ENCODE measurements around the gene COL5A1.
"Not testable (repeated sequence)": the region's sequence is repeated elsewhere in the genome, so short reads cannot be mapped to it uniquely, and the experiment has no call there.

COL5A1 gene

DNA sequence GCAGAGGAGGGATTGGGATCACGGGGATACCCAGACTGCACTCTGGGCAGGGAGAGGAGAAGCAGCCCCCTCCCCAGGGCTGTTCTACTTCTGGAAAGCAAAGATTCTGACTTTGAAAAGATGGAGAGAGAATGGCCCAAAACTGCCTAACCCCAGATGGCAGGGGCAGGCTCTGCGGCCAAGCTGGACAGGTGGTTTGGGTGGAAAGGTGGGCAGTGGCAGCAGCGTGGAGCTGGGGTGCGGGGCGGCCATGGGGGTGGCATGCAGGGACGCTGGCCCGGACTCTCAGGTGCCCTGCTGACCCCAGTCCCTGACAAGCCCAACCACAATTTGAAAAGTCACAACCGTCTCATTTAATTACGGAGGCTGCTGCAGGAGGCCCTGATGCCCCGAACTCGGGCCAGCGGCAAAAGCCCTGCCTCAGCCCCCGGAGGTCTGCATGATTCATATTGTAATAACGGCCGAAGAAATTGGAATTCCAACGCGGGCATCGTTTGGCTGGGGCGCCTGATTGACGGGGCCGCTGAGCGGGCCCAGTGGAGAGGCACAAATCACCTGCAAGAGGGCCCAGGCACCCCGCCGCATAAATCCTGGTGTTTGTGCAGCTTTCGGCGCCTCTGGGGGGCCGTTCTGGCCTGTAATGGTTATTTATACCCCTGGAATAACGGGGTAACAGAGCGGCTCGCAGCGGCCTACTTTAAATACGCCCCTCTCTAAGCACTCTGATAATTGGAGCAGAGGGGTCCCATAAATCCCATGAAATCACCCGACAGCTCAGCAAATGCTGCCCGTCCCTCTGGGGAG, 197.2 kb downstream of the COL5A1 start:
- no peak for DNase-seq
- ATAC-seq: no peak

DNA sequence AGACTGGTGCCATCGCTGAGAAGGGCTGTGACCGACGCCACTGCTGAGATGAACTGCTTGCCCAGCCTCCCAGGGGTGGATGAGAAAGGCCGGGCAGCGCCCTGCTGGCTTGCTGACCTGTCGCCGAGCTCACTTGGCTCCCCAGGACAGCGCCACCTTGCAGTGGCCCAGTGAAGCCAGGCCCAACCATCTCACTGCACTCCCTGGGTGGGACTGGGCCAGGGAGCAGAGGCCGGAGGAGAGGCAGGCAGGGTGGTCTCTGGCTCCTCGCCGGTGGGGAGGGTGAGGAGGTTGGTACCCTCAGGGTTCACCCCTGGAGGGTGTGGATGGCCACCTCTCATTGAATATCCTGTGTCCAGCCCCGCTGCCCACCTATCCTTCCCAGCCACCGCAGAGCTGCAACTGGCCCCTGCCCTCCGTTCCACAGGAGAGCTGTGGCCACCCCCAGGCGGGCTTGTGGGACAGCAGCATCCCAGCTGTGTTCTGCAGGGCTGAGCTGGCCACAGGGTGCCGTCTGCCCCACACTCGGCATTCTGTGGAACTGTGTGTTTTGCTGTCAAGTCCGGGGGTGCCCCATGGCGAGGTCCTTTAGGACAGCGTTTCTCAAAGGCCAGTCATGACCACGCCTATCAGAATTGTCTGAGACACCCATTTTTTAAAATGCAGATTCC, 198.0 kb downstream of the COL5A1 start:
- ATAC-seq (no peak), DNase-seq (no peak)

DNA sequence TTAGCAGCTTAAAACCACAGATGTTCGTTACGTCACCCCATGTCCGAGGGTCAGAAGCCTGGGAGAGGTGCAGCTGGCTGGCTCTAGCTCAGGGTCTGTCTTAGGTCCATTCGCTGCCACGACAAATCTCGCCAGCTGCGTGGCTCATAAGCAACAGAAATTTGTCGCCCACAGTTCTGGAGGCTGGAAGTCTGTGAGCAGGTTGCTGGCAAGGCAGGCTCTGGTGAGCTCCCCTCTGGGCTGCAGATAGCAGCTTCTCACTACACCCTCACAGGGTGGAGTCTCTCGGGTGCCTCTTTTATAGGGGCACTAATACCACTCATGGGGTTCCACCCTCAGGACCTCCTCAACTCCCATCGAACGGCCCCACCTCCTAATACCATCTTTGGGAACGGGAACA, 198.9 kb downstream of the COL5A1 start:
- ATAC-seq: no peak
- DNase-seq: no peak

DNA sequence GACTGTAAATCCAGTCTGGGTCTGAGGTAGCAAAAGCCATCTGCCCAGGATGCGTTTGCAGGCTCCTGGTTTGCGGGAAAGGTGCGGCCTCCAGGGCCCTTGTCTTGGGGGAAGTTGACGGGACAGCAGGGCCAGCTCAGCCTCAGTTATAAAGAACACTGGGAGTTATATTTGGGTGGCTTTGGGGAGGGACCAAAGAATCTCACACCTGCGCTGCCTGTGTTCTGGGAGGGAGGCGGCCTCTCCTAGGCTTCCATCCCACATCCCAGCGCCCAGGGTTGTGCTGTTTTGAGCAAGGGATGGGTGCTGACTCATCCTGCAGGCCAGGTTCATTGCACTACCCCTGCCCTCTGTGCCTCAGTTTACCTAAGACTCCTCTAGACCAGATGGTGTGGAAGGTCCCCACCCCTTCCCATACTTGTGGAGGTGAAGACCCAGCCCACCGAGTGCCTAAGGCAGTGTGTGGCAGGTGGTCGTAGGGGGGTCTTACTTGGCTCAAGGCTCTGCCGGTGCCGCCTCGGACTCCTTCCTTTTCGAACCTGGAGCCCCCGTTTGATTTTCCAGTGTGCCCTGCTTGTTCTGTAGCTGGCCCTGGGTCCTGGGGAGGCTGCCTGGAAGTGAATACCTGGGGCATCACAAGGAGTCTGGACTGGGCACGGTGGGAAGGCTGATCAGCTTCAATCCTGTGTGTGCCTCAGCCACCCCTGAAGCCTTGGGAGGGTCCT, 199.7 kb downstream of the COL5A1 start:
- DNase-seq: no peak
- ATAC-seq: no peak

DNA sequence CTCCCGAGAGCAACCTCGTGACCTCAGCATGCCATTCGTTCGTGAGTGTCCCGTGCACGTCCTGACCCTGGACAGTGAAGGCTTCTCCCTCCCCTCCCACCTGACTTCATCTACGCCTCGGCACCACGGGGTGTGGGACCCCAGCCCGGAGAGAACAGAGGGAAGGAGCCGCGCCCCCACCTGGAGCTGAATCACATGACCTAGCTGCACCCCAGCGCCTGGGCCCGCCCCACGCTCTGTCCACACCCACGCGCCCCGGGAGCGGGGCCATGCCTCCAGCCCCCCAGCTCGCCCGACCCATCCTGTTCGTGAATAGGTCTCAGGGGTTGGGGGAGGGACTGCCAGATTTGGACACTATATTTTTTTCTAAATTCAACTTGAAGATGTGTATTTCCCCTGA, 200.7 kb downstream of the COL5A1 start:
- DNase-seq (no peak), ATAC-seq (no peak)

DNA sequence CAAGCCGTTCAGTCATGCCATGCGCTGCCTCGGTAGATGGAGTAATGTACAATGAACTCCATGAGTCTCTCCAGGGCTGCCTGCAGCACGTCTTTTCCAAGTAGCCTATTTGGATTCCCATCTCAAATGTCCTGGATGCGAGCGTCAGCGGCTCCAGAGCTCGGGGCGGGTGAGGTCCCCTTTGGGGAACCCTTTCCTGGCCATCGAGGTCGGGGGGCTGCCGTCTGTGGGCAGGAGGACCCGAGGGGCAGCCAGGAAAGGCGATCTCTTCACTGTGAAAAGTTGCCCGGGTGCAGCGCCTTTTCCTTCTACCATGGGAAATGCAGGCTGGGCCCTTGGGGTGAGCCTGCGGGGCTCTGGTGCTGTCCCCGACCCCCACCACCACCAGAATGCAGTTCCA, 202.1 kb downstream of the COL5A1 start:
- ATAC-seq (no peak), DNase-seq (no peak)

DNA sequence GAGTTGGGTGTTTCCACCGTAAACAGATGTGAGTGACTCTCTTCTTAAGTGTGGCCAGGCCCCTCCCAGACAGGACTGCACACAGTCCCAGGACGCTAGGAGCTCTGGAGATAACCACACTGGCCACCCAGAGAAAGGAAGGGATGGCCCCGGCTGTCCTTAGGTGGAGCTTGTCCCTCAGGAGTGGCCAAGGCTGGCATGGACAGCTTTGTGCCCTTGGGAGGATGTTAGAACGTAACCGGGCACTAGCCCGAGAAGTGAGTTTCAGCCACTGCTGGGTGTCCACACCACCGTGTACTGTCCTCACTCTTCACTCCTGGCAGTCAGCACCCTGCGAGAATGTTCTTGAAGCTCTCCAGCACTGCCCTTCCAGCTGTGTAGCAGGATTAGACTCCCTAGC, 203.2 kb downstream of the COL5A1 start:
- no peak for DNase-seq
- peak; percentile 19 for ATAC-seq

DNA sequence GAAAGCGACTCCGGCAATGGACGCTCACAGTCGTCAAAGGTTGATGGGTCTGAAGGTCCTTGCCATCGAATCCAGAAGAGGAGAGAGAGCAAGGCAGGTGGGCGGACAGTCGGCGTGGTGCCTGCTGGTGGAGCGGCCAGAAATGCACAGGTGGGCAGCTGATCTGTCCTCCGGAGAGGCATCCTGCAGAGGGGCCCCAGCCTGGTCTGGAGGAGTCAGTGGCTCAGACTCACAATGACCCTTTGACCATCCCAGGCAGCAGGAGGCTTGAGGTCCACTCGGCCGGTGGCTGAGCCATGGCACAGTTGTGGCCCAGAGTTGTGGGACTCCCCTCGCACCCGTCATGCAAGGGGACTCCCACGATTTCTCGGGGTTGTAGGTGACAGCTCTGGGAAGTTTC, 204.6 kb downstream of the COL5A1 start:
- no peak for ATAC-seq
- DNase-seq: no peak

DNA sequence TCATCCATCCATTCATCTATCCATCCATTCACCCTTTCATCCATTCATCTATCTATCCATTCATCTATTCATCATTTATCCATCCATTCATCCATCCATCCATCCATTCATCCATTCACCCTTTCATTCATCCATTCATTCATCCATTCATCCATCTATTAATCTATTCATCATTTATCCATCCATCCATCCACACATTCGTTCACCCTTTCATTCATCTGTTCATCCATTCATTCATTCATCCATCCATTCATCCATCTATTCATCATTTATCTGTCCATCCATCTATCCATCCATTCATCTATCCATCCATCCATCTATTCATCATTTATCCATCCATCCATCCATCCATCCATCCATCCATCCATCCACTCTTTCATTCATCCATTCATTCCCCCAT, 205.1 kb downstream of the COL5A1 start:
- ATAC-seq: no peak
- DNase-seq: no peak

DNA sequence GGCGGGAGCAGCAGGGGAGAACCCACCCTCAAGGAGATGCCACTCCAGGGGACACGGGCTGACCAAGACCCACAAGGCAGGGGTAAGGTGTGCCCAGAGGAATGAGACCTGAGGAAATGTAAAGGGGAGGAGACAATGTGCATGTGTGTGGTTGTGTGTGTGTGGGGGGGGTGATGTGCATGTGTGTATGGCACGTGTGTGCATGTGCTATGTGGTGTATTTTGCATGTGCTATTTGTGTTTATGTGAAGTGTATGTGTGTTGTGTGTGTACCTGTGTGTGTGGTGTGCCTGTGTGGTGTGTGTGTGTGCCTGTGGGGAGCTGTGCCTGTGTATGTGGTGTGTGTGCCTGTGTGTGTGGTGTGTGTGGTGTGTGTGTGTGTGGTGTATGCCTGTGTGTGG, 205.5 kb downstream of the COL5A1 start:
- DNase-seq: no peak
- ATAC-seq: no peak

DNA sequence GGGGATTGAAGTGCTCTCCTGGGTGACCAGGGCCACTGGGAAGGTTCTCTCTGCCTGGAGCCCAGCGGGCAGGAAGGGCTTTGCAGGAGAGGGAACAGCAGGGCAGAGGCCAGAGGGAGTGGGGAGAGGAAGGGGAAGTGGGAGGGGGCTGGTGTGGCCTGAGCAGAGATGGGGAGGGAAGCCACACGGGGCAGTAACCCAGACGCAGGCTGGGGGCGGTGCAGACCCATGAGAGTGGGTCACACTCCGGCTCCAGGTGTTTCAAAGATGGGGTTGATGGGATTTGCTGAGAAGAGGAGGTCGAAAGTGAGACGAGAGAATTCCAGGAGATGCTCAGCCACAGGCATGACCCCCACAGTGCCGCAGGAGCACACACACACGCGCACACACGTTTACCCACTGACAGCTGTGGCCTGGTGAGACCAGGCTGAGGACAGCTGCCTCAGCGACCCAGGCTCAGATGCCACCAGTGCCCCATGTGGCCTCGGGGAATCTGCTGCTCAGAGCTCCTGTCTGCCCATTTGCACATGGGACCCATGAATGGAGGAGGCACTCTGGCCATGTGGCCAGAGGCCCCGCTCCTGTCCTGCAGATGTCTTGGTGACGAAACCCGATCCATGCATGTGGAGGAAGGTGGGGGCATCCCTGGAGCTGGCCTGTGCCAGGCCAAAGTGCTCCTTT, 206.3 kb downstream of the COL5A1 start:
- ATAC-seq: no peak
- no peak for DNase-seq

DNA sequence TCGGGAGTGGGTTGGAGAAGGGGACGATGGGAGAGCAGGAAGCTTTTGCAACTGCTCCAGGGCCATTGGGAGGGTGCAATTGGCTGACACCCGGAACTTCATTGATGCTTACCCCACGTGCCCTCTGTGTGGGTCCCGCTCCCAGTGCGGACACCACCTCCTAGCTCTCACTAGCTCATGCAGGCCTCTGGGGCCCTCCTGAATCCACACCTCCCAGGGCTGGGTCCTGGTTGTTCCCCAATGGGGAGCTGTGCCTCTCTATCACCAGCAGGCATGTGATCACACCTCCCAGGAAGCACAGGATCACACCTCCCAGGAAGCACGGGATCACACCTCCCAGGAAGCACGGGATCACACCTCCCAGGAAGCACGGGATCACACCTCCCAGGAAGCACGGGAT, 206.9 kb downstream of the COL5A1 start:
- ATAC-seq (no peak), DNase-seq (no peak)

DNA sequence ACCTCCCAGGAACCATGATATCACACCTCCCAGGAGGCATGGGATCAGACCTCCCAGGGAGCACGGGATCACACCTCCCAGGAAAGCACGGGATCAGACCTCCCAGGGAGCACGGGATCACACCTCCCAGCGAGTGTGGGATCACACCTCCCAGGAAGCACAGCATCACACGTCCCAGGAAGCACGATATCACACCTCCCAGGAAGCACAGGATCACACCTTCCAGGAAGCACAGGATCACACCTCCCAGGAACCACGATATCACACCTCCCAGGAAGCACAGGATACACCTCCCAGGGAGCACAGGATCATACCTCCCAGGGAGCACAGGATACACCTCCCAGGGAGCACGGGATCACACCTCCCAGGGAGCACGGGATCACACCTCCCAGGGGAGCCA, 209.0 kb downstream of the COL5A1 start:
- ATAC-seq (no peak), DNase-seq (no peak)

DNA sequence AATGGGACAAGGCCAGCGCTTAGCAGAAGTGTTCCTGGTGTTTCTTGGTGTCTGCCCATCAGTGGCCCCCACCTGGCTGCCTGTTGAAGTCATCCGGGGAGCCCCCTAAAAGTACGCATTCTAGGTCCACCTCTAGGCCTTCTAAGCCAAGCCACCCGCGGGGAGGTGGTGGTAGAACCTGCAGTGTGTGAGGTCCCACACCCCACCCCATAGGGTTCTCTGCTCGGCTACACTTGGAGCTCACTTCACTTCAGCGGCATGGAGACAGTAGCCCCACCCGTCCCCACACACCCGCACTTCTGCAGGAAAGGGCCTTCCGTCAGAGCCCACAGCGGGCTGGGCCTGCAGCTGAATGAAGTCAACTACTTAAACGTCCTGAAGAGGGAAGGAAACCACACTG, 209.4 kb downstream of the COL5A1 start:
- ATAC-seq (no peak), DNase-seq (no peak)

DNA sequence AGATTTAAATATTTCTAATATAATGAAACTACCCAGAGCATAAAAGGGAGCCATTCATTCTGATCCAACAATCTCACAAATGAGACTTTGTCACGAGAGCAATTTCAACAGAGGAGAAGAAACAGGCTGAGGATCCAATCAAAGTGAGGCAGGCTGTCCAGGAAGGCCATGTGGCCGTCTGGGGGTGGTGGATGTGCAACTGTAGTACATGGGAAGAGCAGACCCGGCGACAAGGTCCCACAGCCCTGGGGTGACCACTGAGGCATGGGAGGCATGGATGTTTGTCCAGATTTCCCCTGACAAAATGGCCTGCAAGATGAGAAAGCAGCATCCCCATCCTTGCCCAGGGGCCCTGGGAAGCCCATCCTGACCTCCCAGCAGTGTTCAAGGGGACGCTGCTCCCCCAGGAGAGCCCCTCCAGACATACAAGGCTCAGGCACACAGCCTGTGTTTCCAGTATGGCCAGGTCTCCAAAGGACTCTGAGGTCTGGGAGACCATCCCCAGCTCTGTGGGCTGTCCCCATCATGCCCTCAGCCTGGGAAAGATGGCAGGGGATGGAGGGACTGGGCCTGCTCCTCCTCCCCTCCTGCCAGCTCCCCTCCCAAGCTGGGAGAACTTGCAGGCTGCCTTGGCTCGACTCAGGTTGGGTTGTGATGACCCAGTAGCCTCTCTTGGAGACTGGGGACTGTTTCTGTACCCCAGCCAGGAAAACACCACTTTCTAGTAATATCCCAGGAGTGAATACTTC, 211.5 kb downstream of the COL5A1 start:
- ATAC-seq (no peak), DNase-seq (no peak)

DNA sequence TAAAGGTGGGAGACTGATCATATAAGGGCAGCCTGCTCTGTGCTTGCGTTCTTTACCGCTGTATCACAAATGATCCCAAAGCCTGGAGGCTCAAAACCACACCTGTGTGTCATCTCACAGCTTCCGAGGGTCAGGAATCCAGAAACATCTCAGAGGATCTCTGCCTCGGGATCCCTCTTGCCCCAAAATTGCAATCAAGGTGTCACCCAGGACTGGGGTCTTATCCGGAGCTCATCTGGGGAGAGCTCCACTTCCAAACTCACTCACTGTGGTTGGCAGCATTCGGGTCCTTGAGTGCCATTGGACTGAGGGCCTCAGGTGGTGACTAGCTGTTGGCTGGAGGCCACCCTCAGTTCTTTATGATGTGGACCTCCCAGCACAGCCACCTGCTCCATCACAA, 212.3 kb downstream of the COL5A1 start:
- no peak for ATAC-seq

DNA sequence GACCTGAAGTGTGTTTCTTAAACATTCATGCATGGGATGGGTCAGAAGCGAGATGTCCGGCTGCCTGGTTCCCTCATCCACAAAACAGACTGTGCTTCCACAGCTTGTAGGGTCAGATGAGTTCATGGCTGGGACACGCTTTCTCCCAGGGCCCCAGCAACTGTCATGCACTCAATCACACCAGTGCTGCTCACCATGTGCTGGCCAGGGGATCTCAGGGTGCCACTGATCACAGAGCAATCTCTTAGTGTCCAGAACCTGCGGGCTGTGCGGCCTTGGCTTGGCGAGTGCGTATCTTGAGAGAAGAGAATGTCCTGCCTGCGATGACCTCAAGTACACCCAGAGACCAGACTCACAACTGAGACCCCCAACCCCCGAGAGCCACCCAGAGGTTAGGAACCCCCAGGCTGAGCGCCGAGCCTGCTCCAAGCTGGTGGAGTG, 213.0 kb downstream of the COL5A1 start:
- no peak for ATAC-seq
- no peak for DNase-seq

More for the DNA sequence above, 212.3 kb downstream of the COL5A1 start:
- DNase-seq: no peak

DNA sequence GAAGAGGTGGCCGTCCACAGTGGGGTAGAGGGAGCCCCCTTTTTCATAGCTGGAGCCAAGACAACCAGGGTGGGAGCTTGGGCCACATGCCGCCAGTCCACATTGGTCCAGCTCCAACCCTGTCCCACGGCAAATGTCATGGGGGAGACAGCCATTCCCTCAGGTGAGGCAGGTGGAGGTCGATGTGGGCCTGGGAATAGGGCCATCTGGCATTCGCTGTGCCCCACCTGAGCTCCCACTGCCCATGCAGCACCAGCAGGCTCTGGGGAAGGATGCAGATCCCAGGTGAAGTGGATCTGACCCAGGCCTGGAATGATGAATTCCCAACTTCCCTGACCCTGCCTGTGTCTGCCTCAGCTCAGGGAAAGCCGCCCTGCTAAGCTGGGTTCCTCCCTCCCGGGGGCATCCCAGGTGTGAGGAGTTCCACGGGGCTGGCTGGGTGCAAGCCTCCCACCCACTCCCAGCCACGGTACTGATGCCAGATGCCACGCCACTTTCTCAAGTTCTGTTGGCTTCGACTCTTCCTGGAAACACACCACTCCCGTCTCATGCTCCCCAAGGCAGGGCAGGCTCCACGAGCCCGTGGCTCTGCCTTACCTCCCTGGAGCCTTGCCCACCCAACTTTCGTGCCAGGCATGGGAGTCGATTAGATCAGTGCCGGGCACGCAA, 213.8 kb downstream of the COL5A1 start:
- DNase-seq (no peak), ATAC-seq (no peak)

DNA sequence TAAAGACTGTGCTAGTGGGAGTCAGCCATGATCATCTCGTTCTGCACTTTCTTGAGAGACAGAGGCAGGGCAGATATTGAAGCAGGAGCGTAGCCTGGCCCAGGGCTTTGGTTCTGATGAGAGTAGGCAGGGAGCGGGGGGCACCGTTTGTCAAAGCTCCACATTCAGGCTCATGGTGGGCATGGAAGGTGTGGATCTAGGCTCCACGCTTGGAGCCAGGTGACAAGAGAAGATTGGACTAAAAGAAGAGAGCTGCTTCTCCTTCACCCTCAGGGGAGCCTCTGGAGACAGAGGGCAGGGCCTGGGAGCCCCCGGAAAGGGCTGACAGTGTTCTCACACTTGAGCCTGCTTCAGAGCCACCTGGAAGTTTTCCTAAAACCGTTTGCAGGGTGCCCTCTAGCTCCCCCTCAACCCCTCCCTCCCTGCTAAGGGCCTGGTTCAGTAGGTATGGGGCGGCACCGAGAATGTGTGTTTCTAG, 214.3 kb downstream of the COL5A1 start:
- ATAC-seq (no peak), DNase-seq (no peak)

DNA sequence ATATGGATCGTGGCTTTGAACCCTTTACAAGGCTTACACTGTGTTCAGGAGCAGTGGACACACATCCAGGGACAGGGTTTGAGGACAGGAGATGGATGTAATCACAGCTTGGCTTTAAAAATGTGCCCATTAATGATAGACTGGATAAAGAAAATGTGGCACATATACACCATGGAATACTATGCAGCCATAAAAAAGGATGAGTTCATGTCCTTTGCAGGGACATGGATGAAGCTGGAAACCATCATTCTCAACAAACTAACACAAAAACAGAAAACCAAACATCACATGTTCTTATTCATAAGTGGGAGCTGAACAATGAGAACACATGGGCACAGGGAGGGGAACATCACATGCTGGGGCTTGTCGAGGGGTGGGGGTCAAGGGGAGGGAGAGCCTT, 215.8 kb downstream of the COL5A1 start:
- ATAC-seq: not testable (repeated sequence)

More for the DNA sequence above, 215.8 kb downstream of the COL5A1 start:
- DNase-seq: not testable (repeated sequence)

Measured in stimulated activated naive CD8-positive, alpha-beta T cell treated with anti-CD3 and anti-CD28 coated beads, Interleukin-15, Interleukin-2, amounts not matched to agents 100 U/mL and 50 U/mL, for 24 hours (primary cell).